NCI-H2196 treated with DMSO at 0.1 percent for 48 hours (cell line): ENCODE measurements around the gene TRIM9.

Source experiments
- DNase-seq: peaks from one replicate; lab custom pipeline; 2025; ENCODE audit not compliant: unreplicated experiment; lab: John Stamatoyannopoulos, UW

TRIM9 gene

GRCh38 chr14:50937800-50938199, 157.1 kb downstream of the TRIM9 start:
- no peak for DNase-seq

- DNase-seq, result no peak
Measured at GRCh38 chr14:50937325-50937724, 157.6 kb downstream of the TRIM9 start.

- no peak for DNase-seq
Measured at GRCh38 chr14:50936882-50937281, 158.0 kb downstream of the TRIM9 start.

- DNase-seq, result no peak
Measured at GRCh38 chr14:50936016-50936340, 158.9 kb downstream of the TRIM9 start.

GRCh38 chr14:50935126-50936015, 159.5 kb downstream of the TRIM9 start:
- DNase-seq, result no peak

DNA sequence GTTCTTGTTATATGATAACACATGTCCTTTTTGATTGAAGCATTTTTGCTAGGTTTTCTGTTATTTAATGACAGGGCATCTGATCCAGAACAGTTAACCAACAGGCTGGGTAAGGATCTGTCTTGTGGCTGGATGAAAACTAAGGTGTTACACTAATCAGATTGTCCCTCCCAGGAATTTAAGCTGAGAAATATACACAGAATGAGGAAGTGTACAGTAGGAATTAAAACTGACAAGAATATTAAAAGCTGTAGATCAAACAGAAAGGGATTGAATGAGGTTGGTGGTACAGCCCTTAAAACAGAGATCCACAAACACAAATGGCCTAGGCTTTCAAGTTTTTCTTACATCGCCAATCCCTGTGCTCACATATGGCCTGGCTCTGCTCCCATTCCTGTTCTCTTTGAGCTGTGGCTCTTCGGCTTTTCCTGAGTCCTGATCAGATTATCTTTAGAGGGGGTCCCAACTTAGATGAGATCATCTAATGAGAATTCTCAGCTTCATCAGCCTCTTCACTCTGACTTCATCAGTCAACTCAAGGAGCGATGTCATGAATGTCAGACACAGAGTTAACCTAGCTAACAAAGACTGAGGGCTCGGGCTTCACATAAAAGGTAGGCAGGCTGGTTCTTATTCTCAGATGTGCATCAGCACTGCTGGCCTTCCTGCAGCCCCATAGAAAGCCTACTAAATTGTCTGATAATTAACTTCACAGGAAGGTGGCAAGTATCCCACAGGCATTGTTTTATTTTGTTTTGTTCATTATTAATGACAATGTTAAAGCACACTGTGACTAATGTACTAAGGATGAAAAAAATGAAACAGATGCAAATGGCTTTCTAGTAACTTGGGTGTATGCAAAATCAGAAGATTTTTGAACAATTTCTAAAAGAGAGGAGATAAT, 162.1 kb downstream of the TRIM9 start:
- no peak for DNase-seq

- no peak for DNase-seq
Measured at GRCh38 chr14:50932156-50932555, 162.7 kb downstream of the TRIM9 start.

DNA sequence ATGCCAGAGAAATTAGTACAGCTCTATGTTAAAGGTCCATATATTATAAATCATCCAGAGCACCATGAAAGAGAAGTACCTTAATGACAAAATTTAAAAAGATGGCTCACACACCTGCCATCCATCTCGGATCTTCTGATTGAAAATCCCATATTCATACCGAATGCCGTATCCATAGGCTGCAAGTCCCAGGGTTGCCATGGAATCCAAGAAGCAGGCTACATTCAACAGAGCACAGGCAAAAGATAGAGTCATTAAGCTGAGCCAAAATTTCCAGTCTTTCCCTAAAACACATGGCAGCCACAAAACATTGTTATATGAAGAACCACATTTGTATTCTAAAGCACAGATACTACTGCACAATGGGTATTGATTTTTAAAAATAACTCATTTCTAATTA, 163.3 kb downstream of the TRIM9 start:
- DNase-seq, result no peak

- DNase-seq, result no peak
Measured at GRCh38 chr14:50929506-50929905, 165.4 kb downstream of the TRIM9 start.

GRCh38 chr14:50928002-50928635, 166.8 kb downstream of the TRIM9 start:
- no peak for DNase-seq

DNA sequence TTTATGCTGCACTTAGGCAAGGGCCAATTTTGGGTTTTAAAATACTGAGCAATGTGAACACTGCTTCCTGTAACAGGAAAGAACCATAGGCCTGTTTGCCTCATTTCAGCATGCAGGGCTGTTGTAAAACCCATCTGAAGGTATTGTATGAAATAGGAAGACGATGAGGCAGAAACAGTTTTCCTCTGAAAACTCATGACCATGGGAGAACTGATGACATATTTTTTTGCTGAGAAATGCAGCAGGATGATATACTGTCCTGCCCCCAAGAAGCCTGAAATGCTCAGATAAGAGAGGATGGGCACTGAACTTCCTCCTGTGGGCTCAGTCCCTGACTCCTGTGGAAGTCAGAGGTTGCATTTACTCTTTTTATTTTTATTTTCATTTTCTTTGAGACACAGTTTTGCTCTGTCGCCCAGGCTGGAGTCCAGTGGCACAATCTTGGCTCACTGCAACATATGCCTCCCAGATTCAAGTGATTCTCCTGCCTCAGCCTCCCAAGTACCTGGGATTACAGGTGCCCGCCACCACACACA, 168.0 kb downstream of the TRIM9 start:
- DNase-seq, result no peak
